CD14-positive monocyte (primary cell): Measurements from ENCODE around the gene NLGN1. TPM values are rescaled to one million over a fixed set of nuclear protein-coding genes. Genes with fewer than 3 reads are reported as not detected.

ENCODE experiments used
- DNase-seq, 3 donors: peaks; one replicate each; pipeline ENCODE4 v3.0.0-alpha.2; 2011 to 2022
- H2AFZ ChIP-seq: 2 replicates; pipeline ENCODE4 v1.6.0; 2012; ENCODE audit warnings: mild to moderate bottlenecking, low read depth, low read length, inconsistent platforms; ENCODE audit not compliant: insufficient read depth, poor library complexity, severe bottlenecking
- H3K27ac ChIP-seq, 2 donors: 1 replicate in 1 of 2; 2 replicates in 1 of 2; pipeline ENCODE4 v1.5.1; 2012 to 2013; ENCODE audit warnings: low read length in 2 of 2, control low read depth in 1 of 2, inconsistent platforms in 1 of 2, low read depth in 1 of 2, mild to moderate bottlenecking in 1 of 2
- H3K27me3 ChIP-seq, 2 donors: one replicate each; pipeline versions ENCODE4 v1.6.0 to v1.6.1; 2011 to 2013; ENCODE audit warnings: low read length in 2 of 2; ENCODE audit not compliant: control insufficient read depth in 2 of 2, insufficient read depth in 2 of 2
- H3K36me3 ChIP-seq, 2 donors: replicated peaks in 1 of 2; 1 replicate in 1 of 2; 2 replicates in 1 of 2; pipeline versions ENCODE4 v1.5.1 to v1.6.1; 2012 to 2013; ENCODE audit warnings: low read length in 2 of 2, control low read depth in 1 of 2, inconsistent platforms in 1 of 2, mild to moderate bottlenecking in 1 of 2; ENCODE audit not compliant: insufficient read depth in 2 of 2, control insufficient read depth in 1 of 2
- H3K4me1 ChIP-seq, 2 donors: 1 replicate in 1 of 2; 2 replicates in 1 of 2; pipeline versions ENCODE4 v1.5.1 to v1.6.1; 2012 to 2013; ENCODE audit warnings: low read length in 2 of 2, control low read depth in 1 of 2, inconsistent platforms in 1 of 2, mild to moderate bottlenecking in 1 of 2, moderate library complexity in 1 of 2; ENCODE audit not compliant: insufficient read depth in 2 of 2, control insufficient read depth in 1 of 2
- H3K4me2 ChIP-seq: replicated peaks from 2 replicates; pipeline ENCODE3; 2012; ENCODE audit warnings: low read length, moderate library complexity, mild to moderate bottlenecking; ENCODE audit not compliant: poor library complexity, severe bottlenecking; ENCODE audit errors: extremely low read depth
- H3K4me3 ChIP-seq, 3 experiments: fragments of 200-600 bp in 1 of 3; sonication (generic) in 1 of 3; replicated peaks in 1 of 3; 1 replicate in 2 of 3; 2 replicates in 1 of 3; pipeline ENCODE4 v1.5.1; 2011 to 2013; ENCODE audit warnings: low read length in 3 of 3, mild to moderate bottlenecking in 3 of 3, control low read depth in 2 of 3, low read depth in 2 of 3, inconsistent platforms in 1 of 3, moderate library complexity in 1 of 3
- H3K79me2 ChIP-seq: 2 replicates; pipeline ENCODE4 v1.6.0; 2012; ENCODE audit warnings: mild to moderate bottlenecking, control low read depth, inconsistent platforms, low read length, moderate library complexity; ENCODE audit not compliant: insufficient read depth
- H3K9ac ChIP-seq: 2 replicates; pipeline ENCODE4 v1.6.0; 2017; ENCODE audit warnings: low read length, mild to moderate bottlenecking; ENCODE audit not compliant: insufficient read depth, poor library complexity, severe bottlenecking
- H3K9me3 ChIP-seq, 2 donors: replicated peaks in 1 of 2; 1 replicate in 1 of 2; 2 replicates in 1 of 2; pipeline versions ENCODE4 v1.5.1 to v1.6.1; 2012 to 2013; ENCODE audit warnings: low read length in 2 of 2, control low read depth in 1 of 2; ENCODE audit not compliant: control insufficient read depth in 1 of 2, insufficient read depth in 1 of 2
- H4K20me1 ChIP-seq: 2 replicates; pipeline ENCODE4 v1.6.0; 2012; ENCODE audit warnings: mild to moderate bottlenecking, low read length, control low read depth, moderate library complexity; ENCODE audit not compliant: insufficient read depth
- H3K27ac Mint-ChIP-seq, 7 donors: one replicate each; pipeline ENCODE4 v1.8.0; 2020; ENCODE audit warnings: mild to moderate bottlenecking in 7 of 7, mixed read lengths in 7 of 7, moderate library complexity in 6 of 7, inconsistent platforms in 2 of 7
- H3K27me3 Mint-ChIP-seq, 3 donors: one replicate each; pipeline ENCODE4 v1.8.0; 2021 to 2022; ENCODE audit warnings: low read depth in 3 of 3, mild to moderate bottlenecking in 3 of 3, mixed read lengths in 3 of 3, moderate library complexity in 3 of 3, inconsistent platforms in 1 of 3
- H3K36me3 Mint-ChIP-seq, 2 donors: one replicate each; pipeline ENCODE4 v1.8.0; 2020; ENCODE audit warnings: mixed read lengths in 2 of 2, inconsistent platforms in 1 of 2, mild to moderate bottlenecking in 1 of 2
- H3K4me1 Mint-ChIP-seq: one replicate; pipeline ENCODE4 v1.8.0; 2020; ENCODE audit warnings: mild to moderate bottlenecking, mixed read lengths
- H3K4me3 Mint-ChIP-seq, 2 donors: one replicate each; pipeline ENCODE4 v1.8.0; 2020; ENCODE audit warnings: mild to moderate bottlenecking in 2 of 2, mixed read lengths in 2 of 2, moderate library complexity in 1 of 2
- H3K9me3 Mint-ChIP-seq, 7 donors: one replicate each; pipeline ENCODE4 v1.8.0; 2020 to 2022; ENCODE audit warnings: mixed read lengths in 7 of 7, mild to moderate bottlenecking in 6 of 7, moderate library complexity in 6 of 7, inconsistent platforms in 2 of 7
- WGBS: methylation state at CpG from one replicate; pipeline ENCODE4 v1.1.5; 2013; ENCODE audit warnings: missing lambda C conversion rate; ENCODE audit not compliant: insufficient coverage; 5-methylcytosine and 5-hydroxymethylcytosine counted together
- intact Hi-C, 2 donors: fragments of 100-400 bp; cut with micrococcal nuclease; formaldehyde crosslinking; loops; one replicate each; pipeline versions ENCODE4 v1.15.0 to v1.15.1; 2023
- polyA plus RNA-seq, 3 donors: library from polyadenylated mRNA; depleted of rRNA in 1 of 3; unstranded in 2 of 3; stranded (reverse) in 1 of 3; fragments of 300-500 nt in 2 of 3; fragments of >200 nt in 1 of 3; fragmentation: Illumina TruSeq in 2 of 3; gene quantifications; 1 replicate in 2 of 3; 2 replicates in 1 of 3; pipeline ENCODE4 v1.2.3, GENCODE V29; 2012 to 2021
- TF ChIP-seq, protein P1 (sequence below): fragments of 200-600 bp; IDR thresholded peaks from one replicate; pipeline ENCODE4 v1.8.0; 2022; ENCODE audit warnings: antibody characterized with exemption, mild to moderate bottlenecking

The NLGN1 gene
- polyA plus RNA-seq, 3 donors: not detected

- no peak for DNase-seq
- WGBS: 67% methylated on average over 2 of the region's 3 CpGs
- H3K9me3 ChIP-seq: no peaks in the 10 kb centered on the region
- no peaks in the 10 kb centered on the region for H3K36me3 ChIP-seq
- no peaks in the 10 kb centered on the region for H3K79me2 ChIP-seq
- no peaks in the 10 kb centered on the region for H3K27me3 ChIP-seq
- no peaks in the 10 kb centered on the region for H3K4me1 ChIP-seq
- Mint-ChIP-seq H3K9me3 (peaks cover 0 to 4% (median 2%) of the 10 kb centered on the region in 7 donors), H3K36me3 (no peaks in the 10 kb centered on the region), H3K4me3 (no peak overlapping the region), H3K27me3 (peaks cover 0 to 2% (median 0%) of the 10 kb centered on the region in 3 donors), H3K27ac (no peak overlapping the region), H3K4me1 (no peaks in the 10 kb centered on the region)
- no peak overlapping the region for H3K9ac ChIP-seq
- no peak overlapping the region for H3K4me3 ChIP-seq
- intact Hi-C loops: no loop called here
- TF ChIP-seq, protein P1, sequence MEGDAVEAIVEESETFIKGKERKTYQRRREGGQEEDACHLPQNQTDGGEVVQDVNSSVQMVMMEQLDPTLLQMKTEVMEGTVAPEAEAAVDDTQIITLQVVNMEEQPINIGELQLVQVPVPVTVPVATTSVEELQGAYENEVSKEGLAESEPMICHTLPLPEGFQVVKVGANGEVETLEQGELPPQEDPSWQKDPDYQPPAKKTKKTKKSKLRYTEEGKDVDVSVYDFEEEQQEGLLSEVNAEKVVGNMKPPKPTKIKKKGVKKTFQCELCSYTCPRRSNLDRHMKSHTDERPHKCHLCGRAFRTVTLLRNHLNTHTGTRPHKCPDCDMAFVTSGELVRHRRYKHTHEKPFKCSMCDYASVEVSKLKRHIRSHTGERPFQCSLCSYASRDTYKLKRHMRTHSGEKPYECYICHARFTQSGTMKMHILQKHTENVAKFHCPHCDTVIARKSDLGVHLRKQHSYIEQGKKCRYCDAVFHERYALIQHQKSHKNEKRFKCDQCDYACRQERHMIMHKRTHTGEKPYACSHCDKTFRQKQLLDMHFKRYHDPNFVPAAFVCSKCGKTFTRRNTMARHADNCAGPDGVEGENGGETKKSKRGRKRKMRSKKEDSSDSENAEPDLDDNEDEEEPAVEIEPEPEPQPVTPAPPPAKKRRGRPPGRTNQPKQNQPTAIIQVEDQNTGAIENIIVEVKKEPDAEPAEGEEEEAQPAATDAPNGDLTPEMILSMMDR: no peak
- H3K27ac ChIP-seq: no peak overlapping the region
- no peaks in the 10 kb centered on the region for H4K20me1 ChIP-seq
- H2AFZ ChIP-seq: no peak overlapping the region
- H3K4me2 ChIP-seq: no peak overlapping the region
Observed at GRCh38 chr3:174216946-174217718, 819.6 kb downstream of the NLGN1 start.

DNA sequence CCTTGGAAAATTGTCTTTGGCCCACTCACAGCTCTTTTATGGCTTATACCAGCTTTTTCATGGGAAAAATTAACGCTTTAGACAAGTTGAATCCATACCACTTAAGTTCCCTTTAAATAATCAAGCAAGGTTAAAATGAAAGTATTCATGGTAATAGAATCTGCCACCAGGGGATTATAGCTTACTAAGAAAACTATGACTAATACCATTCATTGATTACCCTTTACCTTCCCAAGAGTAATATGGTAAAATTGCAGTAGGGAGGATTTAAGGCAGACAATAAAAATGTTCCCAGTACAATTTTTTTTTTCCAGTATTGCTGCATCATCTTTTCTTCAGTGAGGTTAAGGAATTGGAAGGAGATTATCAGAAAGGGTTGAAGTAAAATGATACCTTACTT, 820.5 kb downstream of the NLGN1 start:
- Mint-ChIP-seq H3K27ac (no peak overlapping the region), H3K36me3 (no peaks in the 10 kb centered on the region), H3K4me3 (no peak overlapping the region), H3K4me1 (no peaks in the 10 kb centered on the region), H3K9me3 (peaks cover 0 to 3% (median 0%) of the 10 kb centered on the region in 7 donors), H3K27me3 (peaks cover 0 to 2% (median 0%) of the 10 kb centered on the region in 3 donors)
- H3K4me3 ChIP-seq: no peak overlapping the region
- no peaks in the 10 kb centered on the region for H3K4me1 ChIP-seq
- H2AFZ ChIP-seq: no peak overlapping the region
- whole genome bisulfite sequencing: no CpG with 5 or more reads among the region's 1 CpG
- H3K9ac ChIP-seq: no peak overlapping the region
- no peaks in the 10 kb centered on the region for H4K20me1 ChIP-seq
- no peaks in the 10 kb centered on the region for H3K36me3 ChIP-seq
- TF ChIP-seq, protein P1: no peak
- intact Hi-C loops: no loop called here
- H3K79me2 ChIP-seq: no peaks in the 10 kb centered on the region
- no peak for DNase-seq
- H3K27me3 ChIP-seq: no peaks in the 10 kb centered on the region
- H3K9me3 ChIP-seq: no peaks in the 10 kb centered on the region
- no peak overlapping the region for H3K4me2 ChIP-seq
- no peak overlapping the region for H3K27ac ChIP-seq
